HG03565 (cell line): ENCODE data around the gene IDH1.
"Not testable (repeated sequence)": the region's sequence is repeated elsewhere in the genome, so short reads cannot be mapped to it uniquely, and the experiment has no call there.

Experiments
- ATAC-seq: cut with Tn5 transposase; IDR thresholded peaks from one replicate; pipeline ENCODE4 v1.9.1; 2021; ENCODE audit warnings: mild to moderate bottlenecking, moderate library complexity; ENCODE audit not compliant: unreplicated experiment

The IDH1 gene

DNA sequence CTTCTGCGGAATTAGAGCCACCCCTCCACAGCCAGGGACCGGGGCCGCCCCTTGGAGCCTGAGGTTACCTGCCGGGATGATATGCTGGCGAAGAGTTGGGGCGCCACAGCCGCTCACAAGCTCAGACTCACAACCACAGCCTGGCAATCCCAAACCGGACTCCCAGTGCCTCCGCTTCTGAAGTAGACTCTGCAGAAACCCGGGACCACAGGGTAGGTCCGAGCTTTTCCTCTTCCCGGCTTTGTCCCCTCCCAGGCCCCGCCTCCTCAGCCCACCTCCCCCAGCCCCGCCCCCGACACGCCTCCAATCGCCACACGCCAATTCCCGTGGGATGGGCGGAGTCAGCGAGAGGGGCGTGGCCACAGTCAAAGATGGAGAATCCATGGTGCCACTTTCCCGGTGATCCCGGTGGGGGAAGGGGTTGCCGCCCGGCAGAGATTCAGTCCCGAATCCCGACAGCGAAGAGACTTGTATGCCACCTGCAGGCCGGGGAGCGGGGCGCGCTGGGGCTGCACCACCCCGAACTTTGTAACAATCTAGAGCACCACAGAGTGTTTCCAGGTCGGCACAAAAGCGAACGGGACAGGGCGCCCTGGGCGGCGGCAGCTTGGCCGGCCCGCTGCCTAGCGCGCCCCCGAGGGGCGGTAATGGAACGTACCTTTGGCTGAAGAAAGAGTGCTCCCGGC, at the start of gene IDH1:
Gene IDH1, minus strand, starts transcription at position 201 of the 686 bp plus-strand sequence. CDS start 3,520 bp downstream, outside the sequence.
- ATAC-seq = peak; percentile 73

DNA sequence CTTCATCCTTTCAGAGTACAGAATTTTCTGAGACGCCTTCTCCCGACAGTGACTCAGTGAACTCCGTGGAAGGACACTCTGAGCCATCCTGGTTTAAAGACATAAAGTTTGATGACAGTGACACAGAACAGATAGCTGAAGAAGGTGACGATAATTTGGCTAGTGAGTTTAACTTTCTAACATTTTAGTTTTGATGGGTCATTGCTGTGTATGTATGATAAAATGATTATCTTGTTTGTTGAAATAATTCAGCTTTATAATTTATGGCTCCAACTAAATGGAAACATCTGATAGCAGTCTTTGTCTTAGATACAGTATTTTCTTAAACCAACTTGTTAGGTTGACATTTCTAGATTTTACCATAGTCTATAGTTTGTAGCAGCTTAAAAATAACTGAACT, 49.3 kb upstream of the IDH1 start:
- no peak for ATAC-seq

- ATAC-seq = no peak
Observed at GRCh38 chr2:208300847-208301618, 46.2 kb upstream of the IDH1 start.

- ATAC-seq = no peak
Observed at GRCh38 chr2:208297961-208298360, 43.1 kb upstream of the IDH1 start.

DNA sequence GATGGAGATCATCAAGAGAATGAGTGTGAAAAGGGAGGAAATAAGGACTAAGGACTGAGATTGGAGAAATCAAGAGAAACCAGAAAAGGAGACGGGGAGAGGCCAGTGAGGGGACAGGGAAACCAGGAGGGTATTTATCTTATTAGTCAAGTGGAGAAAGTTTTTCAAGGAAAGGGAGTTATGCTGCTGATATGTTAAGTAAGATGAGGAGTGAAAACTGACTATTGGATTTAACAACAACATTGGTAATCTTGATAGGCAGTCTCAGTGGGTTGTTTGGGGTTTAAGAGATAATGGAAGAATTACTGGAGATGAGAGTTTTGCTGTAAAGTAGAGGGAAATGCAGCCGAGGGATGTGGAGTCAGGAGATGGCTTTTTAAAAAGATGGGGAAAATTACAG, 41.7 kb upstream of the IDH1 start:
- no peak for ATAC-seq

DNA sequence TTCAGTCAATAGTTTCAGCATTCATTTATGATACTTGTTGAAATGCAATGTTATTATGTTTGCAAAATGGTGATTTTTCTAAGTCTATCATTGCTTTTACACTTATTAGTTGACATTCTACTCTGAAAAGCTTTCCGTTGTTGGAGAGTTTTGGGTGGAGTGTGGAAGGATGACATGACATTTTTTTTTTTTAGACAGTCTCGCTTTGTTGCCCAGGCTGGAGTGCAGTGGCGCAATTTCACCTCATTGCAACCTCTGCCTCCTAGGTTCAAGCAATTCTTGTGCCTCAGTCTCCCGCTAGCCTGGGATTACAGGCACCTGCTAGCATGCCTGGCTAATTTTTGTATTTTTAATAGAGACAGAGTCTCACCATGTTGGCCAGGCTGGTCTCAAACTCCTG, 41.0 kb upstream of the IDH1 start:
- no peak for ATAC-seq

- peak; percentile 38 for ATAC-seq
Observed at GRCh38 chr2:208294482-208295024, 39.7 kb upstream of the IDH1 start.

- no peak for ATAC-seq
Observed at GRCh38 chr2:208285853-208286252, 31.0 kb upstream of the IDH1 start.

GRCh38 chr2:208280933-208281332, 26.1 kb upstream of the IDH1 start:
- peak; percentile 58 for ATAC-seq

GRCh38 chr2:208280234-208280633, 25.4 kb upstream of the IDH1 start:
- ATAC-seq = peak; percentile 30

DNA sequence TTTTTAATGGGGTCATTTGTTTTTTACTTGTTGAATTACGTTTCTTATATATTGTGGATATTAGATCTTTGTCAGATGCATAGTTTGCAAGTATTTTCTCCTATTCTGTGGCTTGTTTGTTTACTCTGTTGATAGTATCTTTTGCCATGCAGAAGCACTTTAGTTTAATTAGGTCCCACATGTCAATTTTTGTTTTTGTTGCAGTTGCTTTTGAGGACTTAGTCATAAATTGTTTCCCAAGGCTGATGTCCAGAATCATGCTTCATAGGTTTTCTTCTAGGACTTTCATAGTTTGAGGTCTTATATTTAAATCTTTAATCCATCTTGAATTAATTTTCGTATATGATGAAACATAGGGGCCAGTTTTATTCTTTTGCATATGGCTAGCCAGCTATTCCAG, 24.4 kb upstream of the IDH1 start:
- no peak for ATAC-seq

DNA sequence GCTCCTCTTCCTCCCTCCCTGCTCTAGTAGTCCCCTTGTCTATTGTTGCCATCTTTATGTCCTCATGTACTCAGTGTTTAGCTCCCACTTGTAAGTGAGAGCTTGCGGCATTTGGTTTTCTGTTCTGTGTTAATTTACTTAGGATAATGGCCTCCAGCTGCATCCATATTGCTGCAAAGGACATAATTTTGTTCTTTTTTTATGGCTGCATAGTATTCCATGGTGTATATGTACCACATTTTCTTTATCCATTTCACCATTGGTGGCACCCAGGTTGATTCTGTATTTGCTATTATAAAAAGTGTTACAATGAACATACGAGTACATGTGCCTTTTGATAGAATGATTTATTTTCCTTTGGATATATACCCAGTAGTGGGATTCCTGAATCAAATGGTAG, 23.7 kb upstream of the IDH1 start:
- ATAC-seq = no peak

GRCh38 chr2:208274748-208275147, 19.9 kb upstream of the IDH1 start:
- no peak for ATAC-seq

DNA sequence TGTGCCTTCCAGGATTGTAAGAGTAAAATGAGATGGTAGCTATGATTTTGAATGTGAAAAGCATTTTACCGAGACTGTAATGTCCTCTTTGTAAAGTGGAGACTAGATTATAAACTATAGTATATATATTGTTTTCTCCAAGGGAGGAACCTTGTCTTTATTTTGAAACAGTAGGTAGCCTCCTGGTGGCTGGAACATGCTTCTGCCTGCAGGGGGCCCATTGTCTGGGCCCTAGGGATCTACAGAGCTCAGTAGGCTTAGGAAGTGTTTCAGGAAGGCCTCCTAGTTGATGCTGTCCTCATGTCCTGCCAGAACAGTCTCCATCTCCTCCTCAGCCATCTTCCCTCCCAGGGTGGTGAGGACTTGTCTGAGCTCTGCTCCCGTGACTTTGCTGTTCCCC, 14.2 kb upstream of the IDH1 start:
- no peak for ATAC-seq

GRCh38 chr2:208268156-208268952, 13.5 kb upstream of the IDH1 start:
- ATAC-seq = no peak

GRCh38 chr2:208267526-208267925, 12.7 kb upstream of the IDH1 start:
- ATAC-seq = not testable (repeated sequence)

DNA sequence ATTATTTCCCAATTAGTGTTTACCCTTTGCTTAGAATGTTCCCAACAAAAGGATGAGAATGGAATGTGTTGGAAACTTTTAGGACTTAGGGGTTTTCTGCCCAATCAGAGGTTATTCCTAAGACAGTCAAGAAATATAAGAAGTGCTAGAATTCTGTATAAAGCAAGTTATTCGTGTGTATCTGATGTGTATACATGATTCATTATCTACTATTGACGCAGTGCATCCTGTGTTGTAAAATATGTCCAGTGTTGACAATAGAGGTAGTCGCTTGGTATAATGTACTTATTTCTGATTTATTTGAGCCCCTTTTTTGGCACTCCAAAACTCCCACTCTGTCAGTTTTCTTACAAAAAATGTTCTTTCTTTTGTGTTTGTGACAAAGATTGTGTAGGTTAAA, 12.1 kb upstream of the IDH1 start:
- no peak for ATAC-seq

- no peak for ATAC-seq
Observed at GRCh38 chr2:208266553-208266893, 11.7 kb upstream of the IDH1 start.

DNA sequence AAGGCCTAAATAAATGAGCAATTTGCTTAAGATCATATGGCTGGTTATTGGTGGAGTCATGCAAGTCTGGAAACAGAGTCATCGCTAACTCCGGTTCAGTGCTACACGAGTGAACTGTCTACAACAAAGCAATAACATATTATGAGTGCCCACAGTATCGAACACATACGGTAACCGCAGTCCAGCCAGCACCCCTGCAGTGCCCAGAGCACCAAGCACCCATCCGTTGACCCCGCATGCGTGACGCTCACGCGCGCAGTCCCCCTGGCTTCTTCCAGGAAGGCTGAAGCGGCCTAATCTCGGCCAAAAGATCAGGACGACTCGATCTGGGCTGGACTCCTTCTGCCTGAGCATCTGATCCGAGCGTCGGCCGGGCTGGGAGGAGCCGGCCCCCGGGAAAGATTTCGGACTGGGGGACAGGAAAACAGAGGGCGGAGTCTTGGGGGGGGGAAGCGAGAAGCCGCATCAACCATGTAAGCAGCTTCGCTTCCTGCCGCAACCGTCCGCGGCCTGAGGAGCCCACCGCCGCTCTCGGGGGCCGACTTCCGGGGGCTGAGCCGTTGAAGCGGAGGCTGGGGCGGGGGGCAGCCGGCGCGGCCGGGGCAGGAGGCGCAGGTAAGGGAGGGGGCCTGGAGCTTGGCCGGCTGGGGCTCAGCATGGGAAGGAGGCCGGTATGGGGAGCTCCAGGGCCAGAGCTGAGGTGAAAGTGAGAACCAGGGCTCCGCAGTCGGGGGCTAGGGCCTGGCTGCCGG, 11.1 kb upstream of the IDH1 start, which contains the start of gene PIKFYVE:
Gene PIKFYVE, plus strand, starts transcription at position 455 of the 752 bp plus-strand sequence. CDS start 5,265 bp downstream, outside the sequence.
- peak; percentile 67 for ATAC-seq

DNA sequence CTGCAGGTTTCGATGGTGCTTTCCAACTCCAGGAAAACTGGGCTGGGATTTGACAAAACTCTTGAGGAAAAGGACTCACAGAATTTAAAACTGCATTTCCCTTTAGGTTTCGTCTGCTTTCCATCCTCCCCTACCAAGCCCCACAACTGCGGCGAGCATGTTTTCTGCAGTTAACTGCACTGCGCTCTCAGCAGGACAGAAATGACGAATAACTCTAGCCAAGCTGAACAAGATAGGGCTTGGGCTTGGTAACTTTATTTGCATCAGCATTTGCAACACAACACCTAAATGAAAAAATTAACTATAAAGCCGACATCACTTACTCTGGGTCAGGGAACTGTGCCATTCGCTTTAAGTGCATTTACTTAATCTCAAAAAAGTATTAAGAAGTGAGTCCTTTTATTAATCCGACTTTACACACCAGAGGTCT, 10.5 kb upstream of the IDH1 start:
- ATAC-seq = peak; percentile 39
